ENCODE measurements around the gene VSIR. TPM values are rescaled to one million over a fixed set of nuclear protein-coding genes. Genes with fewer than 3 reads are reported as not detected.
A peak's percentile ranks its signal among the peaks of the same experiment; 100 is the strongest.

The VSIR gene
- total RNA-seq, 1 donor from 2014 or later: not detected

DNA sequence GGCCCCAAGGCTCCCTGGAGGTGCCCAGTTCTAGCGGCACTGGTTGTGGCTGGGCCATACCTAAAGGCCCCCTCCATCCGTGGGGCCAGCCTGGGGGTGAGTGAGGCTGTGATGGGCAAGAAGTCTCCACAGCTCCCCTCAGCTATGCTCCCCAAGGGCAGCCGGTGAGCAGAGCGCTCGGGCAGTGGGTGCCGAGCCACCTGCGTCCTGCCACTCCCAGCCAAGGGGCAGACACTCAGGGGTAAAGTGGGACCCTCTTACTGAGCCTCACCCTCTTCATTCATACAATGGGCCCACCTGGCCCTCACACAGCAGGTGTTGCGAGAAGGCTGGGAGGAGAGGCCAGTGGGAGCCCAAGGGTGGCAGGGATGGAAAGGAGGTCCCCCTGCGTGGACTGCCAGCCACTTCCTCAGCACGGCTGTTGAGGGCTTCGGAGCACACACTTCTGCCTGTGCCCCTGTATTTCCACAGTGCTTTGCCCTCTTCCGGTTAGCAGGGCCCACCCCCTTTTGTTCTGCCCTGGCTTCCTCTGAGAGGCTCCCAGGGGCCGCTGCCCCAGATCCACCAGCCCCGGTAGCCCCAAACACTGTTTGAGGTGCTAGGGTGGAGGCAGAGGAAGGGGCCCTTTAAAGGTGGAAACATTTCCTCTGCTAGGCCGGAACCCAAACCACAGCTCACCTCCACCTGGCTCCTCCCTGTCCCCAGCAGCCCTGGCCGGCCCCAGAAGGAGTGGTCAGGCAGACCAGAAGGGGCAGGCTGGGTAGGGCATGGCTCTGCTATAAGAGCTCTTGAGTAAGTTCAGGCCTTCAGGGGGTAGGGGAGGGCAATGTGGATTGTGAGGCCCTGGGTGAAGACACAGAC, 37.4 kb downstream of the VSIR start:
- no peak overlapping the region for H3K4me2 ChIP-seq
- H3K79me2 ChIP-seq (ENCODE audit: low read depth): no peaks in the 10 kb centered on the region
- H3K4me3 Mint-ChIP-seq: no peak overlapping the region
- no peaks in the 10 kb centered on the region for H4K20me1 ChIP-seq (ENCODE audit: low read depth)
- H3K36me3 Mint-ChIP-seq: no peaks in the 10 kb centered on the region
- TF ChIP-seq EZH2 (IDR thresholded peaks at IDR 0.05) (no peak), EZH2phosphoT487 (IDR thresholded peaks at IDR 0.05) (no peak)
- TF ChIP-seq, protein P1, sequence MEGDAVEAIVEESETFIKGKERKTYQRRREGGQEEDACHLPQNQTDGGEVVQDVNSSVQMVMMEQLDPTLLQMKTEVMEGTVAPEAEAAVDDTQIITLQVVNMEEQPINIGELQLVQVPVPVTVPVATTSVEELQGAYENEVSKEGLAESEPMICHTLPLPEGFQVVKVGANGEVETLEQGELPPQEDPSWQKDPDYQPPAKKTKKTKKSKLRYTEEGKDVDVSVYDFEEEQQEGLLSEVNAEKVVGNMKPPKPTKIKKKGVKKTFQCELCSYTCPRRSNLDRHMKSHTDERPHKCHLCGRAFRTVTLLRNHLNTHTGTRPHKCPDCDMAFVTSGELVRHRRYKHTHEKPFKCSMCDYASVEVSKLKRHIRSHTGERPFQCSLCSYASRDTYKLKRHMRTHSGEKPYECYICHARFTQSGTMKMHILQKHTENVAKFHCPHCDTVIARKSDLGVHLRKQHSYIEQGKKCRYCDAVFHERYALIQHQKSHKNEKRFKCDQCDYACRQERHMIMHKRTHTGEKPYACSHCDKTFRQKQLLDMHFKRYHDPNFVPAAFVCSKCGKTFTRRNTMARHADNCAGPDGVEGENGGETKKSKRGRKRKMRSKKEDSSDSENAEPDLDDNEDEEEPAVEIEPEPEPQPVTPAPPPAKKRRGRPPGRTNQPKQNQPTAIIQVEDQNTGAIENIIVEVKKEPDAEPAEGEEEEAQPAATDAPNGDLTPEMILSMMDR (IDR thresholded peaks at IDR 0.05): no peak
- no peak overlapping the region for H3K9ac ChIP-seq
- no peak overlapping the region for H3K4me3 ChIP-seq
- peak overlapping the region; percentile 50 for H2AFZ ChIP-seq (replicated peaks)
- no peaks in the 10 kb centered on the region for H3K9me3 ChIP-seq (ENCODE audit: low read depth)
- H3K27me3 ChIP-seq: no peaks in the 10 kb centered on the region
- H3K27ac ChIP-seq: no peak overlapping the region
- peaks cover 10% of the 10 kb centered on the region for H3K4me1 ChIP-seq
- H3F3A ChIP-seq (ENCODE audit: low read depth): no peaks in the 10 kb centered on the region
- peak overlapping the region; percentile 62 for H3K27ac Mint-ChIP-seq
- peaks cover 10% of the 10 kb centered on the region for H3K4me1 Mint-ChIP-seq
- peaks cover 2% of the 10 kb centered on the region for H3K9me3 Mint-ChIP-seq
- H3K27me3 Mint-ChIP-seq (ENCODE audit: insufficient read depth, low read depth): peaks cover 4% of the 10 kb centered on the region
- no peaks in the 10 kb centered on the region for H3K36me3 ChIP-seq
- no peak for DNase-seq (ENCODE audit: low spot score)

DNA sequence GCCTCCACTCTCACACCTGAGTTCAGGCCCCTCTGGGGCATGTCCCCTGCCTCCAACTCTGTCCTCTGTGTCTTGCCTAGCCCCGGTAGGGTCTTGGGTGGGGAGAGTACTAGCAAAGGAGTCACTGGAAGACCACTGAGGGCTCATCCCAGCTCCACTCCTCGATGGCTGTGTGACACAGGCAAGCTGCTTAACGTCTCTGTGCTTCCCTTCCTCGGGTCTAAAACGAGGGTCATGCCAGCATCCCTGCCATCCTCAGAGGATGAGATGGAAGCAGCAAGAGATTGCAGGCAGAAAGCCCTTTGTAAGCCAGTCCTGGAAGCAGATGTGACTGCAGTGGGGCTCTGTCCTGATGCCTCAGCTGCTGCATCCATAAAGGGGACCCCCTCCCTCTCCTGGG, 38.5 kb downstream of the VSIR start:
- Histone ChIP-seq H3K79me2 (ENCODE audit: low read depth) (no peaks in the 10 kb centered on the region), H3K27me3 (no peaks in the 10 kb centered on the region), H3F3A (ENCODE audit: low read depth) (no peaks in the 10 kb centered on the region), H3K9me3 (ENCODE audit: low read depth) (no peaks in the 10 kb centered on the region), H3K4me1 (peaks cover 10% of the 10 kb centered on the region), H3K27ac (no peak overlapping the region), H3K4me2 (no peak overlapping the region), H3K36me3 (no peaks in the 10 kb centered on the region), H3K4me3 (no peak overlapping the region), H3K9ac (no peak overlapping the region), H4K20me1 (ENCODE audit: low read depth) (no peaks in the 10 kb centered on the region), H2AFZ (replicated peaks) (no peak overlapping the region)
- Mint-ChIP-seq H3K27ac (peak overlapping the region; percentile 25), H3K9me3 (peaks cover 2% of the 10 kb centered on the region), H3K36me3 (no peaks in the 10 kb centered on the region), H3K4me3 (peak overlapping the region; percentile 70), H3K4me1 (peaks cover 10% of the 10 kb centered on the region), H3K27me3 (ENCODE audit: insufficient read depth, low read depth) (peaks cover 4% of the 10 kb centered on the region)
- TF ChIP-seq EZH2 (IDR thresholded peaks at IDR 0.05) (no peak), EZH2phosphoT487 (IDR thresholded peaks at IDR 0.05) (no peak)
- TF ChIP-seq, protein P1 (IDR thresholded peaks at IDR 0.05): no peak
- DNase-seq (ENCODE audit: low spot score): no peak

DNA sequence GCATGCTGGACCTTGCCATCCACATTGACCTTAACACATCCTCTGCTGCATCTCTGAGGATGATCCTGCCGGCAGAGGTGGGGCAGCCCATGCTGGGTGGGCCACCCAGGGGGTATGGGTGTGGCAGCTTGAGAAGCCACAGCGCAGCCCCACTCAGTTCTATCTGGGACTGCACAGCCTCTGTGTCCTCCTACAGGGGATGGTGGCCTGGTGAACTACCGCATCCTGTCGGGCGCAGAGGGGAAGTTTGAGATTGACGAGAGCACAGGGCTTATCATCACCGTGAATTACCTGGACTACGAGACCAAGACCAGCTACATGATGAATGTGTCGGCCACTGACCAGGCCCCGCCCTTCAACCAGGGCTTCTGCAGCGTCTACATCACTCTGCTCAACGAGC, 41.5 kb downstream of the VSIR start:
- H2AFZ ChIP-seq (replicated peaks): no peak overlapping the region
- no peak overlapping the region for H3K4me3 ChIP-seq
- Mint-ChIP-seq H3K9me3 (peaks cover 2% of the 10 kb centered on the region), H3K4me1 (peaks cover 23% of the 10 kb centered on the region), H3K27ac (peak overlapping the region; percentile 25), H3K4me3 (no peak overlapping the region), H3K36me3 (no peaks in the 10 kb centered on the region), H3K27me3 (ENCODE audit: insufficient read depth, low read depth) (peaks cover 7% of the 10 kb centered on the region)
- no peaks in the 10 kb centered on the region for H3F3A ChIP-seq (ENCODE audit: low read depth)
- peaks cover 20% of the 10 kb centered on the region for H3K4me1 ChIP-seq
- H3K9me3 ChIP-seq (ENCODE audit: low read depth): no peaks in the 10 kb centered on the region
- no peak overlapping the region for H3K9ac ChIP-seq
- TF ChIP-seq EZH2 (IDR thresholded peaks at IDR 0.05) (no peak), EZH2phosphoT487 (IDR thresholded peaks at IDR 0.05) (no peak)
- TF ChIP-seq, protein P1 (IDR thresholded peaks at IDR 0.05): no peak
- no peak overlapping the region for H3K27ac ChIP-seq
- DNase-seq (ENCODE audit: low spot score): no peak
- no peaks in the 10 kb centered on the region for H4K20me1 ChIP-seq (ENCODE audit: low read depth)
- H3K4me2 ChIP-seq: no peak overlapping the region
- no peaks in the 10 kb centered on the region for H3K27me3 ChIP-seq
- no peaks in the 10 kb centered on the region for H3K79me2 ChIP-seq (ENCODE audit: low read depth)
- H3K36me3 ChIP-seq: no peaks in the 10 kb centered on the region

Data from neural progenitor cell (in vitro differentiated cells).